NOMO-1 (cell line): ENCODE results near the gene AKAP9.
A peak's percentile ranks its signal among the peaks of the same experiment; 100 is the strongest.
"Not testable (repeated sequence)": the region's sequence is repeated elsewhere in the genome, so short reads cannot be mapped to it uniquely, and the experiment has no call there.

Experiments used
- DNase-seq, 2 experiments: peaks; one replicate each; lab custom pipeline; 2025; ENCODE audit not compliant: unreplicated experiment in 2 of 2; lab: John Stamatoyannopoulos, UW

AKAP9 gene

DNA sequence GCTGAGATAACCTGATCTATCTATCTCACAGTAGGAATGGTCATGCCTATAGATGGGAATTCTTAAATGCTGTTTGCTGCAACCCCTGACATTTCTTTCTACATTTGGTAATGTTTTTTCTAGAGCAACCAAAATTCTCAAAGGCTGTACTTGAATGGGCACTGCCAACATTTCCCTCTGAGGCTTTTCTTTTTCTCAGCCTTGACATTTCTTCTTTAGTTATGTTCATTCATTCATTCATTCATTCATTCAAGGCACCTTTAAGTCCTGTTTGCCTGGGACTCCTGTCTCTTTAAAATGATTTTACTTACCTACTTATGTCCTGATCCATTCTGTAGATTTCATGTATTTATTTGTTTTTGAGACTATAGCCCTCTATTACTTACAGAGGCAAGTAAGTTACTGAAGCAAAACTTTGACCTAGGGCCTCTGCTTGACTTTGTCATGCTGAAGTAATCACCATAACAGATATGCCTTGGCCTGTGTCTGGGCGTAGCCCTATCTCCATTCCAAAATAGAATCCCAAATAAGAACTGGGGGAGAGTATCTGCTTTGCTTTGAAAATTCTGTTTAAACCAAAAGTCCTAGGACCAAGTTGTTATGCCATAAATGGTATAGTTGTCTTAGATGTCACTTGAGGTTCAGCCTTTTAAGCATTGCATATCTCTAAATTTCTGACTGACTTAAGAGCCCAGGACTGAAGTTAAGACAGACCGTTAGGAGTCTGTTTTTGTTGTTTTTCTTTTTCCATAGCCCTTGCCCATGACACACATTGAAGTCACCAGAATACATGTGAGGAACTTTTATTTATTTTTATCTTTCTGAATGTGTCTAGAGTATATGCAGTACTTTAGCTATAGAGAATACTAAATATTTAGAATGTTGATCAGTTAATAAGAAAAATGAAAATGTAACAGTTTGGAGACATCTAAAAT is 59.2 kb downstream of the AKAP9 start:
- no peak for DNase-seq

- no peak for DNase-seq
Measured at GRCh38 chr7:92002720-92003119, 62.1 kb downstream of the AKAP9 start.

GRCh38 chr7:92006046-92006445 is 65.4 kb downstream of the AKAP9 start:
- no peak for DNase-seq

- no peak for DNase-seq
Measured at GRCh38 chr7:92010215-92010614, 69.6 kb downstream of the AKAP9 start.

DNA sequence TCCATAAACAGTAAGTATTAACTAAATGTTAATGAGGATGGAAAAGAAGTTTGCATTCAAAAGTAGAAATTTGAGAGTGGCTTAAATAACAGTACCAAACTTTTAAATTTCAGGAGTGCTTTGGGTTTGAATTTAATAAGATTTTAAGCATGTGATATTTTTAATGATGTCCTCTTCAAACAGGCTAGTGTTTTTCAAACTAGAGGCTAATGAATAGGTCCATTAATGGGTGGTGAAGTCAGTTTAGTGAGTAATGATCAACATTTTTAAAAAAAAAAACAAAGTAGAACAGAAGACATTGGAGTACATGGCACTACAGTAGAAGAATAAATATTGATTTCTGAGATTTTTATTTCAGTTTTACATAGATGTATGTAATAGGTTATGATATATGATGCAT is 72.9 kb downstream of the AKAP9 start:
- DNase-seq: no peak

DNA sequence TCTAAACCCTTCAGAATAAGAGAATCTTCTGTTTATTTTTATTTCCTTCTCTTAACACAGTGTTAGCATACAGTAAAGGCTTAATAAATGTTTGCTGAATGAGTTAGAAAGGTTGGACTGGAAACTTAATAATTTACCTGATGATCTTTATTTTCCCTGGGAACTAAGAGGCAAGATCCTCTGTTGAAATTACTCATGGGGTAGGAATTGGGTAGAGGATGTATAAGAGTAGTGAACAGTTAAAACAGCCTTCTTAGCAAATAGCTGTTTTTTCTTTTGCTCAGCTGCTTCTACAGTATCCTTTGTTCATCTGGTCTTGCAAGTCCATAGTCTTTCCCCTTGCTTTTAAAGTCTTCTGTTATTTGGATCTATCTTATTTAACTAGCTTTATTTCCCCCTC is 80.0 kb downstream of the AKAP9 start:
- no peak for DNase-seq

DNA sequence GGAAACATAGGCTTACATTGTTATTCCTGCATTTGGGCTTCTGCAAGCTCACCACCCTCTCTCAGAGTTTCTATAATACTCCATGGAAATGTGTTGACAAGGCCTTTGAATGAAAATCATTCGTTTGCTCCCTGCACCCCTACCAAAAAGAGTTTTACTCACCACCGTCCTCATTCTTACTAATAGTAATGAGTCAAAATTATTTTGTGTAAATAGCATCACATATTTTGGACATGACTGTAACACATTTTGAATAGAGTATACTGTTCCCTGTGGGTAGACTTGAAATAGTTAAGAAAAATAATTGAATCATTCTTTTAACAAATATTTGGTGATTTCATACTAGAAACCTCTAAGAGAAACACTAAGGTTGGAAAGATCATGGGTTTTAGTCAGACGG is 84.6 kb downstream of the AKAP9 start:
- DNase-seq: no peak

- DNase-seq: not testable (repeated sequence)
Measured at GRCh38 chr7:92026635-92027034, 86.0 kb downstream of the AKAP9 start.

DNA sequence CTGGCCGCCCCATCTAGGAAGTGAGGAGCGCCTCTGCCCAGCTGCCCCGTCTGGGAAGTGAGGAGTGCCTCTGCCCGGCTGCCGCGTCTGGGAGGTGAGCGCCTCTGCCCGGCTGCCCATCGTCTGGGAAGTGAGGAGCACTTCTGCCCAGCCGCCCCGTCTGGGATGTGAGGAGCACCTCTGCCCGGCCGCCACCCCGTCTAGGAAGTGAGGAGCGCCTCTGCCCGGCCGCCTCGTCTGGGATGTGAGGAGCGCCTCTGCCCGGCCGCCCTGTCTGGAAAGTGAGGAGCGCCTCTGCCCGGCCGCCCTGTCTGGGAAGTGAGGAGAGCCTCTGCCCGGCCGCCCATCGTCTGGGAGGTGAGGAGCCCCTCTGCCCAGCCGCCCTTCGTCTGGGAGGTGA is 86.5 kb downstream of the AKAP9 start:
- not testable (repeated sequence) for DNase-seq

- DNase-seq: no peak
Measured at GRCh38 chr7:92028226-92028625, 87.6 kb downstream of the AKAP9 start.

- DNase-seq: no peak
Measured at GRCh38 chr7:92028686-92029085, 88.0 kb downstream of the AKAP9 start.

- DNase-seq: no peak
Measured at GRCh38 chr7:92034116-92034515, 93.5 kb downstream of the AKAP9 start.

DNA sequence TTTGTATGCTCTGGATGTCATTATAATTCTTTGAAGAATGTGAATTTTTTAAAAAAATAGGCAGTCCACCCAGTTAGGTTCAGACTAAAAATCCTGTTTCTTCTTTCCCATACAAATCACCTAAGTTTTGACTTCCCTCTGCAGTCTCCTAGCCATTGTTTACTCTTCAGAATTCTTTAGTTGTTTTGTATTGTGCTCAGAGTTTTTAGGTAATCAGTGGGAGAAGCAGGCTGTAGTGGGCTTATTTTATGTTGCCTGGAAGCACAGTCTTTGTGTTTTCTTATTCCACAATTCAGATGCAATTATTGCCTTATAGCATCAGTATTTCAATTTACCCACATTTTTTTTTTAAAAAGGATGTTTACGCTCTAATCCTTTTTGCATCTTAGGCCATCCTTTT is 94.9 kb downstream of the AKAP9 start:
- no peak for DNase-seq

DNA sequence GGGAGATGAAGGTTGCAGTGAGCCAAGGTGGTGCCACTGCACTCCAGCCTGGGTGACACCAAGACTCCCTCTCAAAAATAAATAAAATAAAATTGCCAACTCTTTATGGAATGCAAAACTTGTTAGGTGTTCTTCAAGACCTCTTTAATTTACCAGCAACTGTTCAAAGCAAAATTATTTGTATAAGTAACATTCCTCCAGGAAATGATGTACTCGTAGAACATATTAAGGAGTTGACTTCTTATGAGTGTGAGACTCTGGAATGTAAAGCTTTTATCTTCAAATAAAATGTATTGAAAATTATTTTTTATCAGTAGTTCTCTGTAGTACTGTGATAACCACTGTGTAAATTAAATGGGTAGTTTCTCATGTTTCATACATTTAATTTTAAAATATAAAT is 99.2 kb downstream of the AKAP9 start:
- DNase-seq: no peak

GRCh38 chr7:92042056-92042737 is 101.5 kb downstream of the AKAP9 start:
- DNase-seq: no peak

- no peak for DNase-seq
Measured at GRCh38 chr7:92043098-92043497, 102.4 kb downstream of the AKAP9 start.

GRCh38 chr7:92043637-92044036 is 103.0 kb downstream of the AKAP9 start:
- peak in 1 of 2 experiments; percentile 64 for DNase-seq

DNA sequence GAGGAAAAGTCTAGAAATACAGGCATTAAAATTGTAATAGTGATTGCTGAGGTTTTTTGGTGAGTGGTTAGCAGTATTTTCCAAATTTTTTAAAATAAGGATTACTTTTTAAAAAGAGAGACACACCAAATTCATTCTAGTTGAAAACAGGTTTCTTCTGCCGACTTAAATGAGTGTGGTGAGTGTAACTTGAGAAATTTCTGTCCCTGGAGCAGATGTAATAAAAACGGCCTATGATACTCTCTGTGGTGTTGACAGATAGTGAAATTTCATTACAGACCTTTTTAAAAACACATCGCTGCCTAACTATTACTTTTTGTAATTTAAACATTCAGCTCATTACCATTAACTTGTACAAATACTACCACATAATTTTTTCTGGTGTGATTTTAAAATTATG is 103.5 kb downstream of the AKAP9 start:
- DNase-seq: no peak

GRCh38 chr7:92044940-92045339 is 104.3 kb downstream of the AKAP9 start:
- no peak for DNase-seq

DNA sequence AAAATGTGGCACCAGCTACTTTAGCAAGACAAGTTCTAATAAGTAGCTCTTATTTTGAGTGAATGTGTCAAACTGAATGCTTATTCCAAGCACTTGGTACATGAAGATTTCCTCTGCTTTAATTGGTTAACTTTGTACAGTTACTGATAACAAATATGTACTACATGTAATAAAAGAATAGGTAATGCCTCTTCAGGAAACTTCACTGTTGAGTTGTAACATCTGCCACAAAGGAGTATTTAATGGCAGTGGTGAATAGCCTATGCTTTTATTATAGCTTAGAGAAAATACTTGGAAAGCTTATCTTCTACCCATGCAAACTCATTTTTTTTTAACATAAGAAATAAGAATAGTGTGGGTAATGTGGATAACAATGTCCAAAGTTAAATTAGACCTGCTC is 111.0 kb downstream of the AKAP9 start:
- DNase-seq: no peak

DNA sequence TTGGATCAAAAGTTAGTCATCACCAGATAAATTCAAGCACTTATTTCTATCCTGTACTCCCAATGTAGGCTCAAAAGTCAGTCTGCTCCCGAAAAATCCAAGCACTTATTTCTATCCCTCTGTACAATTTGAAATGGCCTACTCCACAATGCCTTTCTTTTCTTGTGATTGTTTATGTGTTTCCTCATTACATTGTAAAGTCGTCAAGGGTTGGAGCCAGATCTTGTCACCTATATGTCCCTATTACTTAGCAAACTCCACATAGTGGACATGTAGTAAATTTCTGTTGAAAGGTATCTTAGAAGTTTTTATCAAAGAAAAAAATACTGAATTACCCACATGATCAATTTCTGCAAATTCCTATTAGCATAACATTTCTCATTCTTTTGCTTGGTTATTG is 111.5 kb downstream of the AKAP9 start:
- DNase-seq: no peak

GRCh38 chr7:92052684-92053083 is 112.0 kb downstream of the AKAP9 start:
- peak; percentile 79 to 96 for DNase-seq
